Pulmonary artery endothelial cell (primary cell): Measurements from ENCODE around the gene PDE4A. TPM values are rescaled to one million over a fixed set of nuclear protein-coding genes. Genes with fewer than 3 reads are reported as not detected.
A peak's percentile ranks its signal among the peaks of the same experiment; 100 is the strongest.
"Not testable (repeated sequence)": the region's sequence is repeated elsewhere in the genome, so short reads cannot be mapped to it uniquely, and the experiment has no call there.

Source experiments
- DNase-seq: peaks from one replicate; pipeline ENCODE4 v3.0.0-alpha.2; 2011; ENCODE audit warnings: low read depth, low spot score
- total RNA-seq: library from RNA; depleted of rRNA; stranded (reverse); fragments of >200 nt; gene quantifications from 2 replicates; pipeline ENCODE4 v1.2.3, GENCODE V29; 2014

The PDE4A gene
- total RNA-seq, 1 donor from 2014 or later: 2.6 TPM

GRCh38 chr19:10424011-10424637 lies 3.8 kb downstream of the PDE4A start:
- no peak for DNase-seq

DNA sequence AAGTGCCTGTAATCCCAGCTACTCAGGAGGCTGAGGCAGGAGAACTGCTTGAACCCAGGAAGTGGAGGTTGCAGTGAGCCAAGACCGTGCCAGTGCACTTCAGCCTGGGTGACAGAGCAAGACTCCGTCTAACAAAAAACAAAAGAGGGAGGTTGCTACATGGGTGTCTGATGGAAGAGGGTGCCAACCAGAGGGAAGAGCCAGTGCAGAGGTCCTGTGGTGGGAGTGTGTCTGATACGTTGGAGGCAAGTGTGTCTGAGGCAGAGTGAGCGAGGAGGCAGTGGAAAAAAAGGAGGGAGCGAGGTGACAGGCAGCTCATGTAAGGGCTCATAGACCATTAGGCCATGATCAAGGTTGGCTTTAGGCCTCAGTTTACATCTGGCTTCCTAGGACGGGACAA lies 6.8 kb downstream of the PDE4A start:
- no peak for DNase-seq

DNA sequence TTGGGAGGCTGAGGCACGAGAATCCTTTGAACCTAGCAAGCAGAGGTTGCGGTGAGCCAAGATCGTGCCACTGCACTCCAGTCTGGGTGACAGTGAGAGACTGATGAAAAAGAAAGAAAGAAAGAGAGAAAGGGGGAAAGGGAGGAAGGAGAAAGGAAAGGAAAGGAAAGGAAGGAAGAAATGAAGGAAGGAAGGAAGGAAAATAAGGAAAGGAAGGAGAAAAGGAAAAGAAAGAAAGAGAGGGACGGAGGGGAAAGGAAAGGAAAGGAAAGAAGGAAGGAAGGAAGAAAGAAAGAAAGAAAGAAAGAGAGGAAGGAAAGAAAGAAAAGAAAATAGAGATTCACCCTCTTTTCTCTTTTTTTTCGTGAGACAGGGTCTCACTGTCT lies 8.7 kb downstream of the PDE4A start:
- no peak for DNase-seq

DNA sequence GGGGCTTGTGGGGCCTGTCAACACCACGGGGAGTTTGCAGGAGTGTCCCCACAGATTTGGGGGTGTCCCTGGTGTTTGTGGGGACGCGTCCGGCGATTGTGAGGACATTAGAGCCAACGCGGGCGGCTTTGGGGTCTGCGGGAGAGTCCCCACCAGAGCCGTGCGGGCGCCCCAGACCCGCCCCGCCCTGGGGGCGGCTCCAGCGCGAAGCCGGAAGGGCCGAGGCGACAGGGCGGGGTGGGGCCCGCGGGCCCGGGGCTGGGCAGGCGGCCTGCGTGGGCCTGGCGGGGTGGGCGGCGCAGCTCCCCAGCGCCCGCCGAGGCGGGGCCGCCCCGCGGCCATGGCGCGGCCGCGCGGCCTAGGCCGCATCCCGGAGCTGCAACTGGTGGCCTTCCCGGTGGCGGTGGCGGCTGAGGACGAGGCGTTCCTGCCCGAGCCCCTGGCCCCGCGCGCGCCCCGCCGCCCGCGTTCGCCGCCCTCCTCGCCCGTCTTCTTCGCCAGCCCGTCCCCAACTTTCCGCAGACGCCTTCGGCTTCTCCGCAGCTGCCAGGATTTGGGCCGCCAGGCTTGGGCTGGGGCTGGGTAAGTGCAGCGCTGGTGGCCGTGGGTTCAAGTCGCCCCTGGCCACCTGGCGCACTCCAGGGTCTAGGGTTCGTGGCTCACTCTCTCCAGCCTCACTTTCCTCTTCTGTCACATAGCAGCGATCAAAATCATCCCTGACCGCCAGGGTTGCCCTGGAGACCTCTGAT lies 10.3 kb downstream of the PDE4A start:
- no peak for DNase-seq

DNA sequence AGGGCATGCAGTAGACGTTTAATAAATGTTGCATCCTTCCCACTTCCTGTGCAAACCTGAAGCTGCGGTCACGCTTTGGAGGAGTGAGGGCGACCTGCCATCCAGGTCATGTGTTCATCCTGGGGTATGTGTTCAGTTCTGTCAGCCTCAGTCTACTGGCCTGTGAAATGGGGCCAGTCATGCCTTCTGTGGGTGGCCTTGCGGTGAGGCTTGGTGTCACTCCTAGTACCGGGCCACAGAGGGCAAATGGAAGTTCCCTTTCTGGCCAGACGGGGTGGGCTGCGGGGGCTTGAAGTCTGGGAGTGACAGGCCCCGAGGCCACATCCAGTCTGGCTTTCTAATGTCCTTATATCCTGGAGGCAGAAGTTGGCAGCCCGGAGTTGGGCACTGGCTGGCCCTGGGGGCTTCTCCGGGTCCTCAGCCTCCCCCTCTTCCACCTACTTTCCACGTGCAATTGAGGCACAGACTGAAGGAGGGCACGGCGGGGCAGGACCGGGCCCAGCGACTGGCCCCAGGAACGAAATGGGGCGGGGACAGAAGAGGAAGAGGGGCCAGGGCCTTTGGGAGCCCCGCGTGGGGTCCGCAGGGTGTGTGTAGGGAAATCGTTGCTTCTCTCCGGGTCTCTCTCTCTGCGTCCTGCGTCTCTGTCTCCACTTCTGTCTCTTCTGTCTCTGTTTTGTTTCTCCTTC lies 11.1 kb downstream of the PDE4A start:
- DNase-seq: no peak

GRCh38 chr19:10431943-10432735 lies 11.8 kb downstream of the PDE4A start:
- DNase-seq: no peak

DNA sequence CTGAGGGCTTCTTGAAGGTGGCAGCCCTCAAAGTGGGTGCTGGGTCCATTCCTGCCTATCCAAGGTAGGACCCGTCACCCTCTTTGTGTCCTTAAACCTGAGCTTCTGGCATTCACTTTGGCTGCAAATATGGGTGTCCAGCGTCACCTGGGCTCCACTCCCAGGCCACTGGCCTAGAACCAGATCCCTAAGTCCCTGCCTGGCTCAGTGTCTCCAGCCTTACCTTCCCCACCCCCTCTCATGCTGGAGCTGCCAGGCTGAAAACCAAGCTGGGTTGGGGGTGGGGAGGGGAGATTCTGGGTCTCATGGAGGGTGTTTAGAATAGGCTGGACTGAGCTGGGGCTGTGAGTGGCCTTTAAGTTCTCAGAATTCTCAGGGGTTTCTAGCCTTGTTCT lies 12.4 kb downstream of the PDE4A start:
- no peak for DNase-seq

DNA sequence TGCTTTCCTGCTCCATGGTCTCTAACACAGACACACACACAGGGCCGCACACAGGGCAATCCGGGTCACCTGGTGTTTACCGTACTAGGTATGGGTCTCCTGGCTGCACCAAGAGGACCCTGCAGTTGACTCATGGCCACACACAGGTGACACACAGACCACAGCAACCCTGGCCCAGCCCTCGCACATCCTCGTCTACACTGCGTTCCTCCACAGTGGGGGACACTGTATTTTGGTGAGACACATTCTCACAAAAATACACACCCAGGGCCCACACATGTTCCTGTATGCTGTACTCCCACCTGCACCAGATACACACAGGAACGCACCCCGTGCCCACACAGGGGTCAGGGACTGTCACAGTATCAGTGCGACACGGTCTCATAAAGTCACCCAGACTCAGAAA lies 12.8 kb downstream of the PDE4A start:
- DNase-seq: no peak

GRCh38 chr19:10439588-10439987 lies 19.2 kb downstream of the PDE4A start:
- no peak for DNase-seq

GRCh38 chr19:10442698-10443097 lies 22.4 kb downstream of the PDE4A start:
- DNase-seq: no peak

DNA sequence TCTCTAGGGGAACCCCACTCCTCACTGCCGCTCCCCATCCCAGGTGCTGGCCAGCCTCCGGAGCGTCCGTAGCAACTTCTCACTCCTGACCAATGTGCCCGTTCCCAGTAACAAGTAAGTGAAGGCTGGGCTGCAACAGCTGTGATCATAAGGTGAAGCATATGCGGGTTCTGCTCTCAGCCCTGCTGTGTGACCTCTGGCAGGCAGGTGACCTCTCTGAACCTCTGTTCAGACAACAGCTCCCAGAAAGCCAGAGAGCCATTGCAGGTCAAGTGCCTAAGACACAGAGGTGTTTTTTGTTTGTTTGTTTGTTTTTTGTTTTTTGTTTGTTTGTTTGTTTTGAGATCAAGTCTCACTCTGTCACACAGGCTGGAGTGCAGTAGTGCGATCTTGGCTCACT lies 28.7 kb downstream of the PDE4A start:
- no peak for DNase-seq

- DNase-seq: no peak
Observed at GRCh38 chr19:10450191-10450852, 30.0 kb downstream of the PDE4A start.

GRCh38 chr19:10450853-10451609 lies 30.7 kb downstream of the PDE4A start:
- DNase-seq: no peak

- DNase-seq: no peak
Observed at GRCh38 chr19:10452726-10453618, 32.6 kb downstream of the PDE4A start.

- no peak for DNase-seq
Observed at GRCh38 chr19:10453852-10454251, 33.5 kb downstream of the PDE4A start.

GRCh38 chr19:10454267-10454666 lies 33.9 kb downstream of the PDE4A start:
- DNase-seq: no peak

GRCh38 chr19:10458733-10459132 lies 38.4 kb downstream of the PDE4A start:
- not testable (repeated sequence) for DNase-seq

DNA sequence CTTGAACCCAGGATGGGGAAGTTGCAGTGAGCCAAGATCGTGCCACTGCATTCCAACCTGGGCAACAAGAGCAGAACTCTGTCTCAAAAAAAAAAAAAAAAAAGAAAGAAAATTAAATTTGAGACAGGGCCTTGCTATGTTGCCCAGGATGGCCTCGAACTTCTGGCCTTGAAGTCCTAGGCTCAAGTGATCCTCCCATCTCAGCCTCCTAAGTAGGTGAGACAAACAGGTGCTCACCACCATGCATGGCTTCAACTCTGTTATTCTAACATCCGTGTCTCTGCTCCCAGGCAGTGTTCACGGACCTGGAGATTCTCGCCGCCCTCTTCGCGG lies 40.3 kb downstream of the PDE4A start:
- no peak for DNase-seq

DNA sequence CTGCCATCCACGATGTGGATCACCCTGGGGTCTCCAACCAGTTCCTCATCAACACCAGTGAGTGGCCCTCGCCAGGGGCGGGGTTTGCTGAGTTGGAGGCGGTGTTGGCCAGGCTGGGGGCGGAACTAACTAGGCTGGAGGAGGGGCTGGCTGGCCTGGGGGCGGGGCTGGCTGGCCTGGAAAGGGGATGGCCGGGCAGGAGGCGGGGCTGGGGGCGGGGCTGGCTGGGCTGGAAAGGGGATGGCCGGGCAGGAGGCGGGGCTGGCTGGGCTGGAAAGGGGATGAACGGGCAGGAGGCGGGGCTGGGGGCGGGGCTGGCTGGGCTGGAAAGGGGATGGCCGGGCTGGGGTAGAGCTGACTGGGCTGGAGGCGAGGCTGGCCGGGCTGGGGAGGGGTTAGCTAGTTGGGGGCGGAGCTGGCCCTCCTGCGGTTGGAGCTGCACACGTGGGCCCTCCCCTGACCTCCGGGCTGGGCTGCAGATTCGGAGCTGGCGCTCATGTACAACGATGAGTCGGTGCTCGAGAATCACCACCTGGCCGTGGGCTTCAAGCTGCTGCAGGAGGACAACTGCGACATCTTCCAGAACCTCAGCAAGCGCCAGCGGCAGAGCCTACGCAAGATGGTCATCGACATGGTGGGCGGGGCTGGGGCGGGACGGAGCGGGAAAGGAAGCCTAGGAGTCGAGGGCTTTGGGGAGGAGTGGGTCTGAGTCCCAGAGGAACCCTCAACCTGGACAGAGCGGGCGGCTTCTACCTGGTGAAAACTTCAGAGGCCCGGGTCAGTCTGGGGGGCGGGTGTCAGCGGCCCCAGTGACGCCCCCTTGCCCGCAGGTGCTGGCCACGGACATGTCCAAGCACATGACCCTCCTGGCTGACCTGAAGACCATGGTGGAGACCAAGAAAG lies 41.0 kb downstream of the PDE4A start:
- peak; percentile 60 for DNase-seq
